HL-60 (cell line): ENCODE results near the gene CRTC3.

Experiments
- DNase-seq, 2 experiments: peaks; one replicate each; pipeline ENCODE4 v3.0.0-alpha.2; 2010 to 2020; ENCODE audit warnings: low read depth in 1 of 2, low spot score in 1 of 2
- H3K27ac ChIP-seq: fragments of 250-450 bp; sonication (Bioruptor Pico); replicated peaks from 2 replicates; pipeline ENCODE4 v1.5.1; 2020; ENCODE audit warnings: mild to moderate bottlenecking, moderate library complexity
- H3K27me3 ChIP-seq: fragments of 250-450 bp; sonication (Bioruptor Pico); 2 replicates; pipeline ENCODE4 v1.5.1; 2021; ENCODE audit warnings: mild to moderate bottlenecking, moderate library complexity; ENCODE audit not compliant: insufficient read depth, poor library complexity, severe bottlenecking
- H3K4me3 ChIP-seq: replicated peaks from 2 replicates; pipeline ENCODE4 v1.5.1; 2011; ENCODE audit warnings: mild to moderate bottlenecking, control low read depth, low read length; ENCODE audit not compliant: insufficient read depth
- CTCF ChIP-seq: IDR thresholded peaks from one replicate; pipeline ENCODE4 v1.5.1; 2011; ENCODE audit warnings: low read length, control low read depth, inconsistent platforms; ENCODE audit not compliant: insufficient read depth
- GABPA ChIP-seq: IDR thresholded peaks from 2 replicates; pipeline ENCODE4 v1.6.1; 2012; ENCODE audit warnings: low read depth
- POLR2AphosphoS5 ChIP-seq: IDR thresholded peaks from 2 replicates; pipeline ENCODE4 v1.6.1; 2012; ENCODE audit warnings: low read depth
- SPI1 ChIP-seq: IDR thresholded peaks from 2 replicates; pipeline ENCODE4 v1.6.1; 2012; ENCODE audit warnings: low read depth, mild to moderate bottlenecking, borderline replicate concordance
- TF ChIP-seq, protein P1 (sequence below): IDR thresholded peaks from 2 replicates; pipeline ENCODE4 v1.6.1; 2012; ENCODE audit warnings: low read depth; ENCODE audit not compliant: insufficient replicate concordance

Gene CRTC3

DNA sequence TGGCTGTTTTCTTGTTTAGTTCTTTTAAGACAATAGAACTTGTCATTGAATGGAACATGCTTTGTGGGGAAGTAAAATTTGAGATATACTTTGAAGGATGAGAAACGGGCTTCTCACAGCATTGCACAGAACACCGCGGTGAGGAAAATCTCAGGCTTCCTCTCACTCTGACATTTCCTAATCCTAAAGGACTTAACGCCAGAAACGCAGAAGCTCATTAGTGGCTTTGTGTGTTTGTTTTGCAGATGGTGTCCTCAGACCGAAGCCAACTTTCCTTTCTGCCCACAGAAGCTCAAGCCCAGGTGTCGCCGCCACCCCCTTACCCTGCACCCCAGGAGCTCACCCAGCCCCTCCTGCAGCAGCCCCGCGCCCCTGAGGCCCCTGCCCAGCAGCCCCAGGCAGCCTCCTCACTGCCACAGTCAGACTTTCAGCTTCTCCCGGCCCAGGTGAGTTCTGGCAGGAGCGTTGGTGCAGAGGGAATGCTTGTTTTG, 108.5 kb downstream of the CRTC3 start:
- Histone ChIP-seq H3K4me3 (no peak overlapping the region), H3K27me3 (no peaks in the 10 kb centered on the region), H3K27ac (no peak overlapping the region)
- DNase-seq, result peak in 1 of 2 experiments; percentile 79
- TF ChIP-seq GABPA, result peak; percentile 56
- no peak for TF ChIP-seq CTCF
- TF ChIP-seq SPI1, result peak; percentile 39; the same call in 1 of the 2 replicates
- TF ChIP-seq POLR2AphosphoS5, result peak; percentile 96
- TF ChIP-seq, protein P1, sequence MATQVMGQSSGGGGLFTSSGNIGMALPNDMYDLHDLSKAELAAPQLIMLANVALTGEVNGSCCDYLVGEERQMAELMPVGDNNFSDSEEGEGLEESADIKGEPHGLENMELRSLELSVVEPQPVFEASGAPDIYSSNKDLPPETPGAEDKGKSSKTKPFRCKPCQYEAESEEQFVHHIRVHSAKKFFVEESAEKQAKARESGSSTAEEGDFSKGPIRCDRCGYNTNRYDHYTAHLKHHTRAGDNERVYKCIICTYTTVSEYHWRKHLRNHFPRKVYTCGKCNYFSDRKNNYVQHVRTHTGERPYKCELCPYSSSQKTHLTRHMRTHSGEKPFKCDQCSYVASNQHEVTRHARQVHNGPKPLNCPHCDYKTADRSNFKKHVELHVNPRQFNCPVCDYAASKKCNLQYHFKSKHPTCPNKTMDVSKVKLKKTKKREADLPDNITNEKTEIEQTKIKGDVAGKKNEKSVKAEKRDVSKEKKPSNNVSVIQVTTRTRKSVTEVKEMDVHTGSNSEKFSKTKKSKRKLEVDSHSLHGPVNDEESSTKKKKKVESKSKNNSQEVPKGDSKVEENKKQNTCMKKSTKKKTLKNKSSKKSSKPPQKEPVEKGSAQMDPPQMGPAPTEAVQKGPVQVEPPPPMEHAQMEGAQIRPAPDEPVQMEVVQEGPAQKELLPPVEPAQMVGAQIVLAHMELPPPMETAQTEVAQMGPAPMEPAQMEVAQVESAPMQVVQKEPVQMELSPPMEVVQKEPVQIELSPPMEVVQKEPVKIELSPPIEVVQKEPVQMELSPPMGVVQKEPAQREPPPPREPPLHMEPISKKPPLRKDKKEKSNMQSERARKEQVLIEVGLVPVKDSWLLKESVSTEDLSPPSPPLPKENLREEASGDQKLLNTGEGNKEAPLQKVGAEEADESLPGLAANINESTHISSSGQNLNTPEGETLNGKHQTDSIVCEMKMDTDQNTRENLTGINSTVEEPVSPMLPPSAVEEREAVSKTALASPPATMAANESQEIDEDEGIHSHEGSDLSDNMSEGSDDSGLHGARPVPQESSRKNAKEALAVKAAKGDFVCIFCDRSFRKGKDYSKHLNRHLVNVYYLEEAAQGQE, result no peak

DNA sequence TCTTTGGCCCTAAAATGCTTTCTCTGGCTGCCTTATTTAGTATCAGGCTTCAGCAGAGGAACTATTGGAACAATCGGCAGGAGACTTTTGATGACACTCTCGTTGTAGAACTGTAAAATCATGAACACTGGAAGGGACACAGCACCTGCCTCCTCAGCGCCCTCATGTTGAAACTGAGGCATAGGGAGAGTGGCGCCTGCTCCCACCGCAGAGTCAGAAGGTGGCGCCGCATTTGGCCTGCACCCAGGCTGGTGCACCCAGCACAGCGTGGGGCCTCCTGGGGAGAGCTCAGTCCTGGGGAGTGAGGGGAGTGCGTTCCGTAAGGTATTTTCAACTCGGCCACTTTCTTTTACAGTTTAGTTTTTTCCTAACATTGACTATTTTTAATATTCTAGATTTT, 109.2 kb downstream of the CRTC3 start:
- TF ChIP-seq POLR2AphosphoS5, result no peak
- TF ChIP-seq SPI1, result no peak
- TF ChIP-seq, protein P1, result no peak
- TF ChIP-seq CTCF, result no peak
- no peak for TF ChIP-seq GABPA
- no peak overlapping the region for H3K27ac ChIP-seq
- no peak for DNase-seq
- no peaks in the 10 kb centered on the region for H3K27me3 ChIP-seq
- H3K4me3 ChIP-seq, result no peak overlapping the region

DNA sequence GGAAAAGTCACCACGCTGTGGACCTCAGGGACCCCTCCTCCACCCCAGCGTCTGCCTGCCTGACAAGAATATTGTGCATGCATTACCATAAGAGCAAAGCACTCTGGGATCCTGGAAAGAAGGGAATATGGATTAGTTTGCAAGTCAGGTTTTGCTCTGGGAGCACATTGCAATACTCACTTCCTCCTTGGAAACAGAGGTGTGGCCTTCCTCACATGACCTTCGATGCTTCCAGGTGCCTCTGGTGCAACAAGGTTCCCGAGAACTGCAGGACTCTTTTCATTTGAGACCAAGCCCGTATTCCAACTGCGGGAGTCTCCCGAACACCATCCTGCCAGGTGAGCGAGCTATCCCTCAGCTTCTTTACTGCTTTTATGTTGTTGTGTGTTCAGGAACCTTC, 111.1 kb downstream of the CRTC3 start:
- H3K27ac ChIP-seq, result no peak overlapping the region
- no peak for DNase-seq
- no peaks in the 10 kb centered on the region for H3K27me3 ChIP-seq
- no peak overlapping the region for H3K4me3 ChIP-seq
- TF ChIP-seq CTCF (no peak), SPI1 (no peak), POLR2AphosphoS5 (no peak), GABPA (no peak)
- TF ChIP-seq, protein P1, result no peak
